Ascending aorta (tissue), 2 donors: ENCODE results near the gene NSL1. TPM values are rescaled to one million over a fixed set of nuclear protein-coding genes. Genes with fewer than 3 reads are reported as not detected.
"Not testable (repeated sequence)": the region's sequence is repeated elsewhere in the genome, so short reads cannot be mapped to it uniquely, and the experiment has no call there.

Experiments used
- DNase-seq, 2 donors: peaks; one replicate each; pipeline ENCODE4 v3.0.0-alpha.2; 2019; ENCODE audit warnings: low spot score in 2 of 2
- H3K27ac ChIP-seq, 2 donors: fragments of 200-600 bp; sonication (generic); one replicate each; pipeline ENCODE4 v1.5.1; 2016 to 2017; ENCODE audit warnings: mild to moderate bottlenecking in 1 of 2
- H3K27me3 ChIP-seq: fragments of 200-600 bp; sonication (generic); one replicate; pipeline ENCODE4 v1.5.1; 2017
- H3K36me3 ChIP-seq, 2 donors: fragments of 200-600 bp; sonication (generic); one replicate each; pipeline ENCODE4 v1.5.1; 2016
- H3K4me1 ChIP-seq, 2 donors: fragments of 200-600 bp; sonication (generic); one replicate each; pipeline ENCODE4 v1.5.1; 2016 to 2017; ENCODE audit warnings: mild to moderate bottlenecking in 1 of 2
- H3K4me3 ChIP-seq, 2 donors: fragments of 200-600 bp; sonication (generic); one replicate each; pipeline ENCODE4 v1.5.1; 2016 to 2017; ENCODE audit warnings: mild to moderate bottlenecking in 1 of 2
- H3K9me3 ChIP-seq, 2 donors: fragments of 200-600 bp; sonication (generic); one replicate each; pipeline ENCODE4 v1.5.1; 2016
- intact Hi-C: fragments of 100-400 bp; cut with DNase I; formaldehyde crosslinking; loops from one replicate; pipeline ENCODE4 v1.15.1; 2023
- total RNA-seq: library from RNA; depleted of rRNA; stranded (reverse); fragments of >200 nt; gene quantifications from one replicate; pipeline ENCODE4 v1.1.0, GENCODE V29; 2016
- TF ChIP-seq, protein P1 (sequence below), 3 experiments: fragments of 200-600 bp in 2 of 3; fragments of 450-650 bp in 1 of 3; sonication (generic) in 2 of 3; IDR thresholded peaks; one replicate each; pipeline ENCODE4 v1.5.1; 2016 to 2019; ENCODE audit warnings: antibody characterized with exemption in 3 of 3, mild to moderate bottlenecking in 1 of 3, moderate library complexity in 1 of 3

NSL1 gene
- total RNA-seq, 1 donor from 2014 or later = 69.1 TPM

GRCh38 chr1:212731630-212732029, 59.9 kb downstream of the NSL1 start:
- no peak for DNase-seq
- TF ChIP-seq, protein P1, sequence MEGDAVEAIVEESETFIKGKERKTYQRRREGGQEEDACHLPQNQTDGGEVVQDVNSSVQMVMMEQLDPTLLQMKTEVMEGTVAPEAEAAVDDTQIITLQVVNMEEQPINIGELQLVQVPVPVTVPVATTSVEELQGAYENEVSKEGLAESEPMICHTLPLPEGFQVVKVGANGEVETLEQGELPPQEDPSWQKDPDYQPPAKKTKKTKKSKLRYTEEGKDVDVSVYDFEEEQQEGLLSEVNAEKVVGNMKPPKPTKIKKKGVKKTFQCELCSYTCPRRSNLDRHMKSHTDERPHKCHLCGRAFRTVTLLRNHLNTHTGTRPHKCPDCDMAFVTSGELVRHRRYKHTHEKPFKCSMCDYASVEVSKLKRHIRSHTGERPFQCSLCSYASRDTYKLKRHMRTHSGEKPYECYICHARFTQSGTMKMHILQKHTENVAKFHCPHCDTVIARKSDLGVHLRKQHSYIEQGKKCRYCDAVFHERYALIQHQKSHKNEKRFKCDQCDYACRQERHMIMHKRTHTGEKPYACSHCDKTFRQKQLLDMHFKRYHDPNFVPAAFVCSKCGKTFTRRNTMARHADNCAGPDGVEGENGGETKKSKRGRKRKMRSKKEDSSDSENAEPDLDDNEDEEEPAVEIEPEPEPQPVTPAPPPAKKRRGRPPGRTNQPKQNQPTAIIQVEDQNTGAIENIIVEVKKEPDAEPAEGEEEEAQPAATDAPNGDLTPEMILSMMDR (IDR thresholded peaks at IDR 0.05) = no peak
- intact Hi-C loops = no loop called here
- no peak overlapping the region for H3K27ac ChIP-seq
- H3K36me3 ChIP-seq = no peaks in the 10 kb centered on the region
- H3K4me1 ChIP-seq = no peaks in the 10 kb centered on the region
- no peak overlapping the region for H3K4me3 ChIP-seq
- no peaks in the 10 kb centered on the region for H3K9me3 ChIP-seq
- no peaks in the 10 kb centered on the region for H3K27me3 ChIP-seq

DNA sequence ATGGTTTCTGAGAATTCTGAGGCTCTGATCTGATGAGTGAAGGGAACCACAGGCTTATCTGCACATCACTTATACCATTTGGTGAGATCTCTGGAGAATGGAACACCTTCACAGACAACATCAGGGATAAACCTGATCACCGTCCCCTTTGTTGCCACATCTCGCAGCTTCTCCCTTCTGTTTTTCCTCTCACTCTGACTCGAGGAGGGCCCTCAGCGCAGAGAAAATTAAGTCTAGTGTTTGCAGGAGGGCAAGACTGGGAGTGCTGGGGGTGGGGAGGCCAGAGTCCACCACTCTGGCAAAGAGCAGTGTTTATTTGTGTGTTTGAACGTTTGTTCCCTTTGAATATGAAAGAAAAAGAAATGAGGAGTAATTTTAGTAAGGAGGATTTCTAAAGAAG, 63.0 kb downstream of the NSL1 start:
- Histone ChIP-seq H3K9me3 (no peaks in the 10 kb centered on the region), H3K36me3 (no peaks in the 10 kb centered on the region), H3K27ac (no peak overlapping the region), H3K4me1 (no peaks in the 10 kb centered on the region), H3K27me3 (no peaks in the 10 kb centered on the region), H3K4me3 (no peak overlapping the region)
- DNase-seq = no peak
- TF ChIP-seq, protein P1 (IDR thresholded peaks at IDR 0.05) = no peak
- intact Hi-C loops = no loop called here

DNA sequence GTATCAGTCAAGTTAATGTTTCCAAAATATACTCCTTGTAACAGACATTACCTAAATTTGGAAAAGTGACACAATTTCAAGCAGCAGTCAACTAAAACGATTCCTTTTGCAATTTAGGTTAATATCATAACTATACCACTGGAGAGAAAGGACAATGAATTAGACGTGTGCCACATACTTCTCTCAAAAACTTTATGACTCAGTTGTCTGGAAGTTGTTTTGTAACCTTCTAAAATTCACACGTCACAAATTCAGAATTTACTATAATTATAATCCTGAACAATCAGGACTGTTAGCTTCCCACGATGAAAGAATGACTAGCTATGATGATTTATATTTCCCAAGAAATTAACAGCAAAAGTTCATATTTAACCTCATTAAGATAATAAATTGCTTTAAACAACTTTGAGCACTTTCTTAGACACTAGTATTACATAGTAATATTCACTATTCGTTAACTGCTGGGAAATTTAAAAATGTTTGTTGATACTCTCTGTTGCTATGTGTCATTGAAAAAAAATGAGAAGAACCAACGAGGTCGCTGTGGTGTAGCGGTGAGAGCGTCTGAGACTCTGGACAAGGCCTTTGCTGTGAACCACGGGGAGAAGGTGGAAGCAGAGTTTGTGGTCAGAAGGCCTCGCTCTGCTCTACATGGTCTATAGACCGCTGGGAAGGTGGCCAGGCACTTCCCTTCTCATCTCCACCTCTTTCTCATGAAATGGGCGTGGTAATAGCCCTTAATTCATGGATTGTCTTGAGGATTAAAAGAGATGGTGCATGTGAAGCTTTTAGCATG, 64.0 kb downstream of the NSL1 start:
- no peak overlapping the region for H3K27ac ChIP-seq
- H3K4me1 ChIP-seq = no peaks in the 10 kb centered on the region
- no peak for DNase-seq
- H3K36me3 ChIP-seq = no peaks in the 10 kb centered on the region
- intact Hi-C loops = no loop called here
- H3K4me3 ChIP-seq = no peak overlapping the region
- H3K9me3 ChIP-seq = no peaks in the 10 kb centered on the region
- H3K27me3 ChIP-seq = no peaks in the 10 kb centered on the region
- TF ChIP-seq, protein P1 (IDR thresholded peaks at IDR 0.05) = no peak

GRCh38 chr1:212724679-212725078, 66.9 kb downstream of the NSL1 start:
- H3K36me3 ChIP-seq, H3K4me3 ChIP-seq, H3K27me3 ChIP-seq, intact Hi-C loops, H3K27ac ChIP-seq, DNase-seq, H3K9me3 ChIP-seq, H3K4me1 ChIP-seq: not testable (repeated sequence)

DNA sequence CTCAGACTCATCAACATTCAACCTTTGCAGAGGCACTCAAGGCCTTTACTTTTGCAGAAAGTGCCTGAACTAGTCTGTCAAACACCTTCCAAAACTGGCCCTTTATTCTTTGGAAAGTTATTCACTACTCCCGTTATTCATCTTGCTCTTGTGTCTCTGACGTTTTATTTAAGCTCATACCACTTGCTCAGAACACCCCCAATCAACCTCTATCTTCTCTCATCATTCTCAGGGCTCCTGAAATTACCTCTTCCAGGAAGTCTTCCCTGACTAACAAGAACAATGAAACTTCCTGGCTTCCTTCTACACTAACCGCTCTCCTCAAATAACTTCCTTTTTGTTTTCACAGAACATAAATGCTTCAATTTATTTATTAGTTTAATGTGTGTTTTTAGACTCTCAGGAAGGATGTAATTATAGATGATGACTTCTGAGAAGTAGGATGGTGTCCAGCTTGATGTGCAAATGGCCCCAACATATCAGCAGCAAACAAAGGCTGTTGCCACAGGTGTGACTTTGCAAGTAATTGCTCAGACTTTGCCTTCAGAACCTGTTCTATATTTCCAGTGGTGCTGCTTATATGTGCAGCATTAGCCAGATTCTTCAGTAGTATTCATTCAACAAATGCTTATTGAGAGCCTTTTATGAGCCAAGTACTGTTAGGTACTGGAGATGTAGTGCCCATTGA, 69.2 kb downstream of the NSL1 start:
- no peaks in the 10 kb centered on the region for H3K36me3 ChIP-seq
- no peak overlapping the region for H3K4me3 ChIP-seq
- no peaks in the 10 kb centered on the region for H3K9me3 ChIP-seq
- DNase-seq = no peak
- intact Hi-C loops = no loop called here
- no peak overlapping the region for H3K27ac ChIP-seq
- TF ChIP-seq, protein P1 (IDR thresholded peaks at IDR 0.05) = no peak
- no peaks in the 10 kb centered on the region for H3K4me1 ChIP-seq
- H3K27me3 ChIP-seq = no peaks in the 10 kb centered on the region
